Smooth muscle cell (in vitro differentiated cells): ENCODE measurements around the gene DDR2. TPM values are rescaled to one million over a fixed set of nuclear protein-coding genes. Genes with fewer than 3 reads are reported as not detected.

ENCODE experiments used
- DNase-seq: peaks from one replicate; lab custom pipeline; 2025; ENCODE audit not compliant: unreplicated experiment; lab: John Stamatoyannopoulos, UW
- H2AFZ ChIP-seq: fragments of 200-600 bp; sonication (generic); 2 replicates; pipeline ENCODE4 v1.6.0; 2016; ENCODE audit warnings: antibody characterized with exemption, low read depth, mild to moderate bottlenecking
- H3F3A ChIP-seq: fragments of 200-600 bp; sonication (generic); 2 replicates; pipeline ENCODE4 v1.6.0; 2017; ENCODE audit warnings: antibody characterized with exemption, low read depth
- H3K27ac ChIP-seq: fragments of 200-600 bp; sonication (generic); 2 replicates; pipeline ENCODE4 v1.5.1; 2016; ENCODE audit warnings: low read depth, mild to moderate bottlenecking
- H3K27me3 ChIP-seq: fragments of 200-600 bp; sonication (generic); 2 replicates; pipeline ENCODE4 v1.6.1; 2016; ENCODE audit warnings: low read depth, mild to moderate bottlenecking
- H3K36me3 ChIP-seq: fragments of 200-600 bp; sonication (generic); 2 replicates; pipeline ENCODE4 v1.5.1; 2016; ENCODE audit warnings: low read depth
- H3K4me1 ChIP-seq: fragments of 200-600 bp; sonication (generic); 2 replicates; pipeline ENCODE4 v1.5.1; 2016; ENCODE audit warnings: low read depth
- H3K4me2 ChIP-seq: fragments of 200-600 bp; sonication (generic); 2 replicates; pipeline ENCODE4 v1.6.0; 2016; ENCODE audit warnings: mild to moderate bottlenecking
- H3K4me3 ChIP-seq: fragments of 200-600 bp; sonication (generic); 2 replicates; pipeline ENCODE4 v1.5.1; 2016; ENCODE audit warnings: mild to moderate bottlenecking
- H3K79me2 ChIP-seq: fragments of 200-600 bp; sonication (generic); 2 replicates; pipeline ENCODE4 v1.6.0; 2016; ENCODE audit warnings: low read depth, mild to moderate bottlenecking
- H3K9ac ChIP-seq: fragments of 200-600 bp; sonication (generic); 2 replicates; pipeline ENCODE4 v1.6.0; 2016; ENCODE audit warnings: low read depth
- H3K9me3 ChIP-seq: fragments of 200-600 bp; sonication (generic); replicated peaks from 2 replicates; pipeline ENCODE4 v1.5.1; 2016; ENCODE audit warnings: low read depth
- H4K20me1 ChIP-seq: fragments of 200-600 bp; sonication (generic); 2 replicates; pipeline ENCODE4 v1.6.0; 2016; ENCODE audit warnings: low read depth
- CTCF ChIP-seq: fragments of 200-600 bp; sonication (generic); IDR thresholded peaks from 2 replicates; pipeline ENCODE4 v1.5.1; 2017; ENCODE audit warnings: borderline replicate concordance, mild to moderate bottlenecking, antibody characterized with exemption; ENCODE audit not compliant: insufficient read depth, poor library complexity, severe bottlenecking
- WGBS: methylation state at CpG from one replicate; pipeline ENCODE4 v1.1.7; 2016; ENCODE audit warnings: low lambda C conversion rate; 5-methylcytosine and 5-hydroxymethylcytosine counted together
- polyA plus RNA-seq: library from polyadenylated mRNA; unstranded; fragments of >200 nt; fragmentation: Nextera tagmentation; extraction: Ambion mirVana; gene quantifications from 2 replicates; pipeline ENCODE4 v1.2.1, GENCODE V29; 2016
- total RNA-seq: library from RNA; depleted of rRNA; stranded (reverse); fragments of >200 nt; gene quantifications from 2 replicates; pipeline ENCODE4 v1.2.3, GENCODE V29; 2014

Gene DDR2
- total and polyA plus RNA-seq, 2 experiments from 2014 or later: 13.3 to 24.5 TPM

GRCh38 chr1:162822391-162823200 lies 190.3 kb downstream of the DDR2 start:
- H3K4me2 ChIP-seq: peak overlapping the region; percentile 84
- no peak for DNase-seq
- H3F3A ChIP-seq: no peaks in the 10 kb centered on the region
- peak overlapping the region; percentile 41 for H3K4me3 ChIP-seq
- no peak overlapping the region for H3K27ac ChIP-seq
- H3K9ac ChIP-seq: no peak overlapping the region
- WGBS: 6% methylated on average over 44 of the region's 44 CpGs
- H3K9me3 ChIP-seq: no peaks in the 10 kb centered on the region
- no peaks in the 10 kb centered on the region for H3K36me3 ChIP-seq
- peaks cover 7% of the 10 kb centered on the region for H3K4me1 ChIP-seq
- H4K20me1 ChIP-seq: no peaks in the 10 kb centered on the region
- no peak for TF ChIP-seq CTCF
- H3K27me3 ChIP-seq: peaks cover 33% of the 10 kb centered on the region
- no peaks in the 10 kb centered on the region for H3K79me2 ChIP-seq
- peak overlapping the region; percentile 69 for H2AFZ ChIP-seq

DNA sequence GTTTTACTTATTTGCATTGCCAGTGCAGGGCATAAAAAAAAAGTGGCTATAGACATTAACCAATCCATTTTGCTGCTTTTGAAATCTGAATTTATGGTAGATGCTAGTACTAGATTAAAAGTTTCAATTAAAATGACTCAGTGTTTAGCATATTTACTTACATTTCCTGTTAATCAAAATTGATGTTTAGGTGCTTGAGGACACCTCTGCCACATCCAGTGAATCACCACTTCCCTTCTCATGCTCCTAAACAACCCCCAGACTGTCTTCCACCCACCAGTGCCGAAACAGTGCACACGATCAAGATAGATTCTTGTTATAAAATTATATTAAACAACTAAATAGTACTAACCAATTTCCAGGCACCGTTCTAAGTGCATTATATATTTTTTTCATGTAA lies 191.0 kb downstream of the DDR2 start:
- no peak overlapping the region for H2AFZ ChIP-seq
- no peaks in the 10 kb centered on the region for H3K36me3 ChIP-seq
- H3F3A ChIP-seq: no peaks in the 10 kb centered on the region
- DNase-seq: no peak
- no peaks in the 10 kb centered on the region for H3K79me2 ChIP-seq
- peaks cover 7% of the 10 kb centered on the region for H3K4me1 ChIP-seq
- 81% methylated on average over 3 of the region's 3 CpGs for WGBS
- no peak overlapping the region for H3K4me3 ChIP-seq
- no peak overlapping the region for H3K27ac ChIP-seq
- H3K27me3 ChIP-seq: peaks cover 34% of the 10 kb centered on the region
- TF ChIP-seq CTCF: no peak
- peak overlapping the region; percentile 84 for H3K4me2 ChIP-seq
- no peaks in the 10 kb centered on the region for H3K9me3 ChIP-seq
- no peaks in the 10 kb centered on the region for H4K20me1 ChIP-seq
- H3K9ac ChIP-seq: no peak overlapping the region

DNA sequence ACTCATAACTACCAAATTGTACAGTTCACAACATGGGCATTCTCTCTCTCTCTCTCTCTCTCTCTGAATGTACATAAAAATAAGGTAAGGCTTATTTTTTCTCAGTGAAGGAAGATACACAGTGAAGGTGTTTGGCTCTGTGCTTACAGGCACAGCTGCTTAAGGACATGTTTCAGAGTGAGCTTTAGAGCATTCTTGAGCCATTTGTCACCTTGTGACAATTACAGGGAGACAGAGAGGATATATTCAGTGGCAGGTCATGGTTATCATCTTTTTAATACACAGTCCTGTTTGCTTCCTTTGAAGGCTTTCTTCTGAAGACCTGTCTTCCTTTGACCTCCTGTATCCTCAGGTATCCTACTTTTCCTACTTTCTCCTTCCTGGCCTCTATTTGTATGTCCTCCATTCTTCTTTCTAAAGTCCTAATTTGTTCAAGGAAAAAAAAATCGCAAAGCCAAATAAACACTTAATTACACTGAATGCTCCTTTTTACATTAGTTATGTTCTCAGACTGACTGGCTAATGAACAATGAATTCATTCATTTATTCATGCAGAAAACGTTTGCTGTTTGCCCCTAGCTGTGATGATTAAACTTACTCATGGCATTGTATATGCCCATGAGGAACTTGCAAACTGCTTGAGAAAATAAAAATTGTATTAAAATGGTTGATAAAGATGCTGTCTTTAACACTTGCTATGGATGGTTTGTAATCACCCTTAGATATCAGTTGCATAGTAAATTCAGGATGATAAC lies 191.7 kb downstream of the DDR2 start:
- Histone ChIP-seq H3K4me2 (no peak overlapping the region), H3K4me3 (no peak overlapping the region), H3K9me3 (no peaks in the 10 kb centered on the region), H4K20me1 (no peaks in the 10 kb centered on the region), H3K27me3 (peaks cover 41% of the 10 kb centered on the region), H3F3A (no peaks in the 10 kb centered on the region), H3K79me2 (no peaks in the 10 kb centered on the region), H3K9ac (no peak overlapping the region), H3K4me1 (peaks cover 7% of the 10 kb centered on the region), H2AFZ (no peak overlapping the region), H3K27ac (no peak overlapping the region), H3K36me3 (no peaks in the 10 kb centered on the region)
- DNase-seq: no peak
- TF ChIP-seq CTCF: no peak
- 65% methylated on average over 2 of the region's 2 CpGs for WGBS
